Measurements from ENCODE around the gene TTLL11. TPM values are rescaled to one million over a fixed set of nuclear protein-coding genes. Genes with fewer than 3 reads are reported as not detected.

TTLL11 gene
- total RNA-seq, 1 donor from 2014 or later: 6.9 TPM

GRCh38 chr9:121809356-121810050 lies 283.6 kb downstream of the TTLL11 start:
- peaks cover 3% of the 10 kb centered on the region for H3K9me3 Mint-ChIP-seq (ENCODE audit: unreplicated experiment)
- H3K9me3 ChIP-seq (ENCODE audit: insufficient read depth, low read depth, low read length): no peaks in the 10 kb centered on the region

GRCh38 chr9:121808781-121809180 lies 284.3 kb downstream of the TTLL11 start:
- Mint-ChIP-seq H3K4me1 (ENCODE audit: low read depth, unreplicated experiment) (no peaks in the 10 kb centered on the region), H3K4me3 (ENCODE audit: unreplicated experiment) (no peak overlapping the region), H3K9me3 (ENCODE audit: unreplicated experiment) (peaks cover 8% of the 10 kb centered on the region), H3K27ac (ENCODE audit: unreplicated experiment) (no peak overlapping the region), H3K27me3 (ENCODE audit: low read depth, unreplicated experiment) (peaks cover 28% of the 10 kb centered on the region), H3K36me3 (ENCODE audit: low read depth, unreplicated experiment) (no peaks in the 10 kb centered on the region)
- no peaks in the 10 kb centered on the region for H3K79me2 ChIP-seq (ENCODE audit: insufficient read depth, low read length)
- H3K9ac ChIP-seq (ENCODE audit: low read length): no peak overlapping the region
- no peak for TF ChIP-seq CTCF (IDR thresholded peaks at IDR 0.05; ENCODE audit: insufficient read depth, low read depth, low read length)
- H3K4me3 ChIP-seq (ENCODE audit: insufficient read depth, low read depth, low read length): no peak overlapping the region
- H3K36me3 ChIP-seq (ENCODE audit: insufficient read depth, low read length): no peaks in the 10 kb centered on the region
- H3K4me2 ChIP-seq (ENCODE audit: low read length): no peak overlapping the region
- DNase-seq (ENCODE audit: low read depth): no peak
- no peak overlapping the region for H3K27ac ChIP-seq (ENCODE audit: low read depth, low read length)
- no peak overlapping the region for H2AFZ ChIP-seq (ENCODE audit: low read depth, low read length)
- no peaks in the 10 kb centered on the region for H3K4me1 ChIP-seq (ENCODE audit: insufficient read depth, low read length)
- no peaks in the 10 kb centered on the region for H4K20me1 ChIP-seq (ENCODE audit: insufficient read depth, low read length)
- no peaks in the 10 kb centered on the region for H3K27me3 ChIP-seq (ENCODE audit: insufficient read depth, low read length)
- H3K9me3 ChIP-seq (ENCODE audit: insufficient read depth, low read depth, low read length): no peaks in the 10 kb centered on the region
- FAIRE-seq: no peak

More at GRCh38 chr9:121809356-121810050, 283.6 kb downstream of the TTLL11 start:
- no peak for TF ChIP-seq CTCF (IDR thresholded peaks at IDR 0.05; ENCODE audit: insufficient read depth, low read depth, low read length)
- no peak for TF ChIP-seq EZH2 (IDR thresholded peaks at IDR 0.05; ENCODE audit: insufficient read depth, low read length)
- Histone ChIP-seq H3K9ac (ENCODE audit: low read length) (no peak overlapping the region), H3K4me3 (ENCODE audit: insufficient read depth, low read depth, low read length) (no peak overlapping the region), H3K27me3 (ENCODE audit: insufficient read depth, low read length) (no peaks in the 10 kb centered on the region), H3K27ac (ENCODE audit: low read depth, low read length) (no peak overlapping the region), H2AFZ (ENCODE audit: low read depth, low read length) (no peak overlapping the region), H3K36me3 (ENCODE audit: insufficient read depth, low read length) (no peaks in the 10 kb centered on the region), H3K4me1 (ENCODE audit: insufficient read depth, low read length) (no peaks in the 10 kb centered on the region), H3K4me2 (ENCODE audit: low read length) (no peak overlapping the region), H4K20me1 (ENCODE audit: insufficient read depth, low read length) (no peaks in the 10 kb centered on the region), H3K79me2 (ENCODE audit: insufficient read depth, low read length) (no peaks in the 10 kb centered on the region)
- Mint-ChIP-seq H3K27ac (ENCODE audit: unreplicated experiment) (no peak overlapping the region), H3K4me3 (ENCODE audit: unreplicated experiment) (no peak overlapping the region), H3K36me3 (ENCODE audit: low read depth, unreplicated experiment) (no peaks in the 10 kb centered on the region), H3K27me3 (ENCODE audit: low read depth, unreplicated experiment) (peaks cover 34% of the 10 kb centered on the region), H3K4me1 (ENCODE audit: low read depth, unreplicated experiment) (no peaks in the 10 kb centered on the region)
- FAIRE-seq: no peak
- DNase-seq (ENCODE audit: low read depth): no peak

GRCh38 chr9:121807823-121808278 lies 285.3 kb downstream of the TTLL11 start:
- no peaks in the 10 kb centered on the region for H4K20me1 ChIP-seq (ENCODE audit: insufficient read depth, low read length)
- TF ChIP-seq CTCF (IDR thresholded peaks at IDR 0.05; ENCODE audit: insufficient read depth, low read depth, low read length) (no peak), EZH2 (IDR thresholded peaks at IDR 0.05; ENCODE audit: insufficient read depth, low read length) (no peak)
- FAIRE-seq (no peak), DNase-seq (ENCODE audit: low read depth) (no peak)
- H3K4me2 ChIP-seq (ENCODE audit: low read length): no peak overlapping the region
- Mint-ChIP-seq H3K27ac (ENCODE audit: unreplicated experiment) (no peak overlapping the region), H3K9me3 (ENCODE audit: unreplicated experiment) (peaks cover 8% of the 10 kb centered on the region), H3K4me3 (ENCODE audit: unreplicated experiment) (no peak overlapping the region), H3K36me3 (ENCODE audit: low read depth, unreplicated experiment) (no peaks in the 10 kb centered on the region), H3K27me3 (ENCODE audit: low read depth, unreplicated experiment) (peaks cover 25% of the 10 kb centered on the region), H3K4me1 (ENCODE audit: low read depth, unreplicated experiment) (no peaks in the 10 kb centered on the region)
- H3K9me3 ChIP-seq (ENCODE audit: insufficient read depth, low read depth, low read length): no peaks in the 10 kb centered on the region
- no peak overlapping the region for H3K27ac ChIP-seq (ENCODE audit: low read depth, low read length)
- no peaks in the 10 kb centered on the region for H3K4me1 ChIP-seq (ENCODE audit: insufficient read depth, low read length)
- no peaks in the 10 kb centered on the region for H3K27me3 ChIP-seq (ENCODE audit: insufficient read depth, low read length)
- no peak overlapping the region for H3K9ac ChIP-seq (ENCODE audit: low read length)
- H3K36me3 ChIP-seq (ENCODE audit: insufficient read depth, low read length): no peaks in the 10 kb centered on the region
- no peak overlapping the region for H3K4me3 ChIP-seq (ENCODE audit: insufficient read depth, low read depth, low read length)
- no peak overlapping the region for H2AFZ ChIP-seq (ENCODE audit: low read depth, low read length)
- H3K79me2 ChIP-seq (ENCODE audit: insufficient read depth, low read length): no peaks in the 10 kb centered on the region
